NCI-H2107 (cell line): ENCODE measurements around the gene GNRH2.
"Not testable (repeated sequence)": the region's sequence is repeated elsewhere in the genome, so short reads cannot be mapped to it uniquely, and the experiment has no call there.

Experiments used
- DNase-seq: peaks from one replicate; lab custom pipeline; 2025; lab: John Stamatoyannopoulos, UW

GNRH2 gene

DNA sequence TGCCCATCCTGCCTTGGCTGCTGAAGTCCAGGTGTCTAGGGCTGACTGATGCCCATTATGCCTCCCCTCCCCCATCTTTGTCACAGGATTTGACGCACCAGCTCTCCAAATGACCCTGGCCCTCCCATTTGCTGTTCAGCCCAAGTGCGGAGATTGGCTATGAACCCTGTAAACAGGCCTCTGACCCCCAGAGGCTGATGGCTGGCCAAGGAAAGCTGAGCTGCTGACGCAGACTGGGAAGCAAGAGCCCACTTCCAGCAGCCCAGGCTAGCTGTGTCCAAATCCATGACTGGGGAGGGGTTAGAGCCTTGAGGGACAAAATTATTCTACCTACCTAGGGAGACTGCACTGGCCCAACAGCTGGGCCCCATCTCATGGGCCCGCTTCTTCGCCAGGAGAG is 797 bp upstream of the GNRH2 start:
- DNase-seq: no peak

DNA sequence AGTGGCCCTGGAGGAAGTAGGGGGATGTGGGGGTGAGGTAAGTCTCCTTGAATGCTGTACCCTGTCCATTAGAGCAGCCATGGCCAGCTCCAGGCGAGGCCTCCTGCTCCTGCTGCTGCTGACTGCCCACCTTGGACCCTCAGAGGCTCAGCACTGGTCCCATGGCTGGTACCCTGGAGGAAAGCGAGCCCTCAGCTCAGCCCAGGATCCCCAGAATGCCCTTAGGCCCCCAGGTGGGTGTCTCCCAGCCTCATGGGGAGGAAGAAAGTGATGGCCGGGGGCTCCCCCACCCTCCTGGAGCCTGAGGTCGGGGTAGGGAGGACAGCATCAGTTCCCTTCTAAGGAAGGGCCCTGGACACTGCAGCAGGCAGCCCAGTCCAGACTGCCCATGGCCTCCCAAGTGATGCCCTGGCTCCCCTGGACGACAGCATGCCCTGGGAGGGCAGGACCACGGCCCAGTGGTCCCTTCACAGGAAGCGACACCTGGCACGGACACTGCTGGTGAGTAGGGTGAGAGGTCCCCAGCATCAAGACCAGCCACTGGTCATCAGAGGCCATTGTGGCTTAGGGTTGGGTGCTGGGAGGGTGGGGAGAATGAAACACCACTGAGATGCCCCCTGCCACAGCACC is 1.0 kb downstream of the GNRH2 start:
- DNase-seq: no peak

DNA sequence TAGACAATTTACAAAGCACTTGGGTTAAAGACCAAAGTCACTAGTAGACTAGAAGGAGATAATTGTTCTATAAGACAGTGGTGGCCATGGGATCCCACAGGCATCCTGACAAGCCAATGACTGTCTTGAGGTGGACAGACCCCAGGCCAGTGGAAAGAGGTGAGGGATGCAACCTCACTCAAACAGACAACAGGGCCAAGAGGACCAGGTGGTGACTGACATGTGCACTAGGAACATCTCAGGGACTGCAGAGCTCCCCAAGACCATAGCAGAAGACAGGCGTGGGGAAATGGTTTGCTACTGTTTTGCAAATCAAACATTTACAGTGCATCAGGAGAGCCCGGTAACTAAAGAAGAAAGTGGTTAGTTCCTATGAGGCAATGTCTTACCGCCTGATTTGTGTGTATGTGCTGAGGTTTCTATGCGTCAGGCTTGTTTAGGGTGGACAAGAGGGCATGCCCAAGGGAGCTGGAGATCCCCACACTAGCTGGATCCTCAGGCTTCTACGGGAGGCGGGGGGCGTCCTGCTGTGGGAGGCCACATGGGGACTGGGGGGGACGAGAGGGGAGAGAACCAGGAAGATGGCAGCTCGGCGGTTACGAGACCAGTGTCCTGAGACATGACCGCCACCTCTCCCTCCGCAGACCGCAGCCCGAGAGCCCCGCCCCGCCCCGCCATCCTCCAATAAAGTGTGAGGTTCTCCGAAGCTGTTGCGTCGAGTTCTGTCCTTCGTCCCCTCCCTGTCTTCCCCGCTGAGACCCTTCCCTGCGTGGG is 1.8 kb downstream of the GNRH2 start:
- DNase-seq: no peak

DNA sequence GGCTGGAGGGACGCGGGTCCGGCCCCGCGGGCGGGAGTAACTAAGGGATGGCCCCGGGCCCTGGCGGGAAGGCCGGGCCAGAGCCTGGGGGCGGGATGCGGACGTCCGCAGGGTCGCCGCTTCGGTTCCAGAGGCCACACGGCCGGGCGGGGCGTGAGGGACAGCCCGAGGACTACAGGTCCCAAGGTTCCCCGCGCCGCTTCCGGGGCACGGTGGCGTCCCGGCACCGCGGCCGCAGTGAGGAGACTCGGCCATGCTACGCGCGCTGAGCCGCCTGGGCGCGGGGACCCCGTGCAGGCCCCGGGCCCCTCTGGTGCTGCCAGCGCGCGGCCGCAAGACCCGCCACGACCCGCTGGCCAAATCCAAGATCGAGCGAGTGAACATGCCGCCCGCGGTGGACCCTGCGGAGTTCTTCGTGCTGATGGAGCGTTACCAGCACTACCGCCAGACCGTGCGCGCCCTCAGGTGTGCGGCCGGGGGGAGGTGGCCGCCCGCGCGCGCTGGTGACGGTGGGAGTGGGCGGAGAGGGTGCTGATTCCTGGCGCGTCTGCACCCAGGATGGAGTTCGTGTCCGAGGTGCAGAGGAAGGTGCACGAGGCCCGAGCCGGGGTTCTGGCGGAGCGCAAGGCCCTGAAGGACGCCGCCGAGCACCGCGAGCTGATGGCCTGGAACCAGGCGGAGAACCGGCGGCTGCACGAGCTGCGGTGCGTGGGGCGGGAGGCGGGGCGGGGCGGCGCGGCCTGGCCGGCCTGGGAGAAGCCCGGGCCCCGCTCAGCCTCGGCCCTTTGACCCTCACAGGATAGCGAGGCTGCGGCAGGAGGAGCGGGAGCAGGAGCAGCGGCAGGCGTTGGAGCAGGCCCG is 2.6 kb downstream of the GNRH2 start, which contains the start of gene MRPS26:
Gene MRPS26, plus strand, starts transcription at position 237 of the 861 bp plus-strand sequence. Its CDS starts 17 bp downstream, at position 254.
- peak; percentile 63 for DNase-seq

DNA sequence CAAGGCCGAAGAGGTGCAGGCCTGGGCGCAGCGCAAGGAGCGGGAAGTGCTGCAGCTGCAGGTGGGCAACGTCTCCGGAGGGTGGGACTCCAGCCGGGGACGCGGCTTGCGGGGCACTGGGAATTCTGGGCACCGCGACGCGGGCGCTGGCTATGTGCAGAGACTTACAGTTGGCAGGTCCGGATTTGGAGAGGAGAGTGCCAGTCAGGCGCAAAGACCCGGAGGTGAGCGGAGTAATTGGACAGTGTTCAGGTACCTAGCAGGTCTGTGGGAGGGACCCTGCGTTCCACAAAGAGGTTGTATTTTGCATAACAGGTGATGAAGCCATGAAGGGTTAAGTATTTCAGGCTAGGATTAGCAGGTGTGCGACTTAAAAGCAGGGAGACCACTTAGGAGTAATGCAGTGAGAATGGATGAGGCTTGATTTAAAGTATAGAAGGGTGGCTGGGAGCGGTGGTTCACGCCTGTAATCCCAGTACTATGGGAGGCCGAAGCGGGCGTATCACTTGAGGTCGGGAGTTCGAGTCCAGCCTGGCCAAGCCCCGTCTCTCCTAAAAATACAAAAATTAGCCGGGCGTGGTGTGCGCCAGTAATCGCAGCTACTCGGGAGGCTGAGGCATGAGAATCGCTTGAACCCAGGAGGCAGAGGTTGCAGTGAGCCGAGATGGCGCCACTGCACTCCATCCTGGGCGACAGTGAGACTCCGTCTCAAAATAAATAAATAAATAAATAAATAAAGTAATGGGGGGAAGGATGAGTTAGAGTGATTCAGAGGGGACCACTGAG is 3.4 kb downstream of the GNRH2 start:
- DNase-seq: peak; percentile 21

DNA sequence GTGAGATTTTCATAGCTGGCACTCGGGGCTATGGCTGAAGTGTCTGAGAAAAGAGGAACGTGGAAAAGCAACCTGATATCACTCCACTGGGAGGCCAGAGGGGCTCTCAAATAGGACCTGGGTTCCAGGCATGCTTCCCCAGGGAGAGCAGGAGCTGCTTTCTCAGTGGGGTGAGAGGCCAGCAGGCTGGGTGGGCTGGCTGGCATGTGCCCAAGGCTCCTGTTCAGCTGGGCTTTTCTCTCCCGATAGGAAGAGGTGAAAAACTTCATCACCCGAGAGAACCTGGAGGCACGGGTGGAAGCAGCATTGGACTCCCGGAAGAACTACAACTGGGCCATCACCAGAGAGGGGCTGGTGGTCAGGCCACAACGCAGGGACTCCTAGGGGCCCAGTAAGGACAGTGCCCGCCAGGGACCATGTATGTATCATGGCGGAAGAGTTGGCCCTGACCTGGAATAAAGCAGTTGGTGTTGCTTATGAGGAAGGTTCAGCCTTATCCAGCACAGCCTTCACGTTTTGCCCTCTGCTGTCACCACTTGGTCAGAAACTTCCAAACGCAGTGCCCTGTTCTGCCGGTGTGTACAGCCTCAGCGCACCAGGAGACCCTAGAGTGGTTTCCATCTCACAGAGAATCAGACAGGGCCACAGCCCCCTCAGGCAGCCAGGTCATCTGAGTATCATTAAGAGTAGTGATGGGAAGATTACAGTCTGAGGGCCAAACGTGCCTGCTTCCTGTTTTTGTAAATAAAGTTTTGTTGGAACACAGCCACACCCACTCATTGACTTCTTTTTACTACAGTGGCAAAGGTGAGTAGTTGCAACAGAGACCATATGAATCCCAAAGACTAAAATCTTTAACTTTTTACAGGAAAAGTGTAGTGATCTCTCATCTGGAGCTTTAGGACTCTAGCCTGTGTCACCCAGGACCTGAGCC is 4.3 kb downstream of the GNRH2 start:
- DNase-seq: no peak

DNA sequence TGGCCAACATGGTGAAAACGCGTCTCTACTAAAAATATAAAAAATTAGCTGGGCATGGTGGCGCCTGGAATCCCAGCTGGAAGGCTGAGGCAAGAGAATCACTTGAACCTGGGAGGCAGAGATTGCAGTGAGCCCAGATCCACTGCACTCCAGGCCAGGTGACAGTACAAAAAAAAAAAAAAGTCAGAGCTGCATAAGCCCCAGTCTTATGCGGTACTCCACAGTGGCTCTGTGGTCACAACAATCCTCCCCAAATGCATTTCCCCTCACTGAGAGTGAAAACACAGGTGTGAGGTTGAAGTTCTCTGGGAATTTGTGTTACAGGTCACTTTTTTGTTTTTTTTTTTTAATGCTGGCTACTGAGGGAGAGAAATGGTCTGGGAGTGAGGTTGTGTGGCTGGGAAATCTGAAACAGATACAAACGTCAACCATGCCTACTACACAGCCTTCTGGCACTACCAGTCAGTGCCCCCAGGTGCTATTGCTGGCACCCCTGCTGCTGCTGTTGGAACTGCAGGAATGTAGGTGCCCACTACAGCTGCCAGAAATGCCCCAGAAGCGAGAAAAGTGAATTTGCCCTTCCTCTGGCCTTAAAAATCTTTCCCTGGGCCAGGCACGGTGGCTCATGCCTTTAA is 8.1 kb downstream of the GNRH2 start:
- no peak for DNase-seq

DNA sequence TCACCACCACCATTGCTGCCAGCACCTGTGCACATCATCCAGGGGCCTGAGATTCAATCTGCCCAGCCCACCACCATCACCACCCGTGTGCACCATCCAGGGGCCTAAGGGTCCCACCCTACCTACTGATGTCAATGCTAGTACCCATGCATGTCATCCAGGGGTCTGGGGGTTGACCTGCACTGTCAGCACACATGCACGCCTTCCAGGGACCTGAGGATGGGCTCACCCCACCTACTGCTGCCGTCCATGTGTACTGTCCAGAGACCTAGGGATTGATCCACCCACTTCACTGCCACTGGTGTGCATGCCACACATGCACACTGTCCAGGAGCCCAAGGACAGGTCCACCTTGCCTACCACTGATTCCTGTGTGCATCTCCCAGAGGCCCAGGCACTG is 16.1 kb downstream of the GNRH2 start:
- DNase-seq: no peak

DNA sequence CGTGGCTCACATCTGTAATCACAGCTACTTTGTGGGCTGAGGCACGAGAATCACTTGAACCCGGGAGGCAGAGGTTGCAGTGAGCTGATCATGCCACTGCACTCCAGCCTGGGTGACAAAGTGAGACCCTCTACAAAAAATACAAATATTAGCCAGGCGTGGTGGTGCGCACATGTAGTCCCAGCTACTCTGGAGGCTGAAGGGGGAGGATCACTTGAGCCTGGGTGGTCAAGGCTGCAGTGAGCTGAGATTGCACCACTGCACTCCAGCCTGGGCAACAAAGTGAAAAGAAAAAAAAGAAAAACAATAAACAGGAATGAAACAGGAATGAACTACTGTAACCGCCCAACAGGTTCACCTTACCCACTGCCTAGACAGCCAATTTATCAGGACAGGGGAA is 20.7 kb downstream of the GNRH2 start:
- DNase-seq: not testable (repeated sequence)

DNA sequence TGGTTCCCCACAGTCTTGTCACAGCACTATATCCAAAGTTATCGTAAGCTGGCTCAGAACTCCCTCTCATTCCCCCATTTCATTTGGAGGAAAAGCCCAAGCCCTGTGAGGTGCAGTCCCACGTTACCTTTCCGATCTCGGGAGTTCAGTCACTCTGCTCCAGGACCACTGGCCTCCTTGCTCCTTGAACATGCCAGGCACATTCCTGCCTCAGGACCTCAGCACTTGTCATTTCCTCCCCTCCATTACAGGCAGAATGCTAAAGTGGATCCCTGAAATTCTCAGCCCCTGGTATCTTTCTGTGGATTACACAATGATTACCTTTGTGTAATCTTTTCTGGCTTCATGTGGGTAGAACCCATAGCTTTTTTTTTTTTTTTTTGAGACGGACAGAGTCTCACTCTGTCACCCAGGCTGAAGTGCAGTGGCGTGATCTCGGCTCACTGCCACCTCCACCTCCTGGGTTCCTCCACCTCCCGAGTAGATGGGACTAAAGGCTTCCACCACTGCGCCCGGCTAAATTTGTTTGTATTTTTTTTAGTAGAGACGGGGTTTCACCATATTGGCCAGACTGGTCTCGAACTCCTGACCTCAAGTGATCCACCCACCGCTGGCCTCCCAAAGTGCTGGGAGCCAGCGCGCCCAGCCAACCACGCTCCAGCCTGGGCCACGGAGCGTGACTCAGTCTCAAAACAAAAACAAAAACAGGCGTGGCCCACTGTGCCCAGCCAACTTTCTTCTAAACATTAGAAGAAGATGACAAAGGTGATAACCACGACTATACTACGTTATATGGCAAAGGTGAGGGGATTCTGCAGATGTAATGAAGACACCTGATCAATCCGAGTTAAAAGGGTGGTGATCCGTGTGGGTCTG is 24.0 kb downstream of the GNRH2 start:
- DNase-seq: no peak

DNA sequence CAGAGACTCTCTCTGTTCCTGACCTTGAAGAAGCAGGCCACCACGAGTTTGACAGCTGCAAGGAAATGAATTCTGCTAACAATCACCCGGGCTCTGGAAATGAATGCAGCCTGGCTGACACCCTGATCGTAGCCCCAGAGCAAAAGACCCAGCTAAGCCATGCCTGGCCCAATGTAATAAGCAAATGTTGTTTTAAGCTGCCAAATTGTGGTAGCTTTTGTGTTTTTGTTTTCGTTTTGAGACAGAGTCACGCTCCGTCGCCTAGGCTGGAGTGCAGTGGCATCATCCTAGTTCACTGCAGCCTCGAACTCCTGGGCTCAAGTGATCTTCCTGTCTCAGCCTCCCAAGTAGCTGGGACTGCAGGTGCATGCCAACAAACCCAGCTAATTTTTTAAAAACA is 24.7 kb downstream of the GNRH2 start:
- DNase-seq: no peak

DNA sequence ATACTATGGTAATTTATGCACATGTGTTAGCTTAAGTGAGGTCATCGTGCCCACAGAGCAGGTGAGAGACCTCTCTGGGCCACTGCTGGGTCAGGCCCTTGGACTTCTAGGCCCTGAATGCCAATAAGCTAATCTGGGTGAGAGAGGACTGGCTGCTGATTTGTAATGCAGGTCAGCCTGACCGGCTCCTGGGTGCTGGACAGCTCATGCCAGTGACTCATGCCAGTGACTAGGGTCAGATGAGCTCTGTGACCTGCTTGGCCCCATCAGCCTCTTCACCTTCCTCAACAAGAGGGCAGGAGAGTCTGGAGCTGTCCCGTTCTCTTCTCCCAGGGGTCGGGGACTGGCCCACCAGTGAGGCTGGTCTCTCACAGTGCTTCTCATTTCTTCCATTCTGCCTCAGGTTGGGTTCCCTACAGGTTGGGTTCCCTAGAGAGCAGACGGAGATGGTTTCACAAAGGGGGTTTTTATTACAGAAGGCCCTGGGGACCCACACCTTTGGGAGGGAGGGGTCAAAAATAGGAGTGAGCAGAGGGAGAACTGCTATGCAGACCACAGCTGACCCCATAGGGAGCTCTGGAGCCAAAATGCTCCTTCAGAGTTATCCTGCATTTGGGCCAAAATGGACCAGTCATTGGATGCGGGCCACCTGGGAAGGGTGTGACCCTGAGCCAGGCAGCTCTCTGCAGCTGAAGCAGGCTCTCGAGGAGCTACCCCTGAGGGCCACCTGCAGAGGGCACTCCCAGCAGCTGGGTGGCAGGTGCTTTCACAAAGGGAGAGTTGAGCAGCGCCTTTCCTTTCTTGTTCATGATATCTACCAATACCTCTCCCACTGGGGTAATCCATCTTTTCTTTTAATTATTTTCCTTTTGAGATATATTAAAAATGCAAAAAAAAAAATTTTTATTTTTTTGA is 25.8 kb downstream of the GNRH2 start:
- DNase-seq: peak; percentile 61

DNA sequence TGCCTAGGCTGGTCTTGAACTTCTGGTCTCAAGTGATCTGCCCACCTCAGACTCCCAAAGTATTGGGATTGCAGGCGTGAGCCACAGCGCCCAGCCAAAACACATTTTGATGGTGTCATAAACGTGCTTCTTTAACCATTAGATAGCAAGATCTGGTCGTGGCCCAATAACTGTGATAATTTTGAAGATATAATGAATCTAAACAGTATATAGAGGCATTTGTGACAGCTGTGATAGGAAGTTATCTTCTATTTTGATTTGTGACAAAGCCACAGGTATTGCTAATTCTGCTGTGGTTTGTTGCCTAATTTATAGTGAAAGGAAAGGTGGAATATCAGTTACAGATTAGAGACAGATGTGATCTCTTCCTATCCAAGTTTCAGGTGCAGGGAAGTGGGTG is 27.3 kb downstream of the GNRH2 start:
- no peak for DNase-seq

DNA sequence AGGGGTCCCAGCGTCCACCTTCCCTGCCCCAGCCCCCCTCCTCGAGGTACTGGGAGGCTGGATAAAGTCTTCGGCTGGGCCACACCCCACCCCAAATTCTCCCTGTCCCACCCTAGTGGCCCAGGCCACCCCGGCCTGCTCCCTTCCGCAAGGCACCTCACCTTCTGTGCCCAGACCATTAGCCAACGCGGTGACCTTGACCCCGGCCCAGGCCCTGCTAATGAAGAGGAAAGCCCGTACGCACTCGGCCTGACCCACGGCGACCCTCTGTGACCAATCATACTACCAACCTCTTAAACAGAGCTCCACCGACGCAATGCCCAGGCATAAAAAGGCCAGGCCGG is 27.8 kb downstream of the GNRH2 start:
- no peak for DNase-seq

DNA sequence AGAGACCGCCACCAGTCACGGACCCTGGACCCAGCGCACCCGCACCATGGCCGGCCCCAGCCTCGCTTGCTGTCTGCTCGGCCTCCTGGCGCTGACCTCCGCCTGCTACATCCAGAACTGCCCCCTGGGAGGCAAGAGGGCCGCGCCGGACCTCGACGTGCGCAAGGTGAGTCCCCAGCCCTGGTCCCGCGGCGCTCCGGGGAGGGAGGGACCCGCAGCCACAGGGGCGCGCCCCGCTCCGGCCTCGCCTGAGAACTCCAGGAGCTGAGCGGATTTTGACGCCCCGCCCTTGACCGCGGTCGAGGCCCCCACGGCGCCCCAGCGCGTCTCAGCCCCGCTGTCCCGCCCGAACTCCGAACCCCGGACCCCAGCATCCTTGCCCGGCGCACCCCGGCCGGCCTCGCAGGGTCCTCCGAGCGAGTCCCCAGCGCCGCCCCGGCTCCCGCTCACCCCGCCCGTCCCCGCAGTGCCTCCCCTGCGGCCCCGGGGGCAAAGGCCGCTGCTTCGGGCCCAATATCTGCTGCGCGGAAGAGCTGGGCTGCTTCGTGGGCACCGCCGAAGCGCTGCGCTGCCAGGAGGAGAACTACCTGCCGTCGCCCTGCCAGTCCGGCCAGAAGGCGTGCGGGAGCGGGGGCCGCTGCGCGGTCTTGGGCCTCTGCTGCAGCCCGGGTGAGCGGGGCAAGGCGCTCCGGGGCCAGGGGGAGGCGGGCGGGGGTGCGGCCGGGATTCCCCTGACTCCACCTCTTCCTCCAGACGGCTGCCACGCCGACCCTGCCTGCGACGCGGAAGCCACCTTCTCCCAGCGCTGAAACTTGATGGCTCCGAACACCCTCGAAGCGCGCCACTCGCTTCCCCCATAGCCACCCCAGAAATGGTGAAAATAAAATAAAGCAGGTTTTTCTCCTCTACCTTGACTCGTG is 28.4 kb downstream of the GNRH2 start, which contains the start of gene OXT:
Gene OXT, plus strand, starts transcription at position 11 of the 920 bp plus-strand sequence. Its CDS starts 36 bp downstream, at position 47.
- DNase-seq: no peak

DNA sequence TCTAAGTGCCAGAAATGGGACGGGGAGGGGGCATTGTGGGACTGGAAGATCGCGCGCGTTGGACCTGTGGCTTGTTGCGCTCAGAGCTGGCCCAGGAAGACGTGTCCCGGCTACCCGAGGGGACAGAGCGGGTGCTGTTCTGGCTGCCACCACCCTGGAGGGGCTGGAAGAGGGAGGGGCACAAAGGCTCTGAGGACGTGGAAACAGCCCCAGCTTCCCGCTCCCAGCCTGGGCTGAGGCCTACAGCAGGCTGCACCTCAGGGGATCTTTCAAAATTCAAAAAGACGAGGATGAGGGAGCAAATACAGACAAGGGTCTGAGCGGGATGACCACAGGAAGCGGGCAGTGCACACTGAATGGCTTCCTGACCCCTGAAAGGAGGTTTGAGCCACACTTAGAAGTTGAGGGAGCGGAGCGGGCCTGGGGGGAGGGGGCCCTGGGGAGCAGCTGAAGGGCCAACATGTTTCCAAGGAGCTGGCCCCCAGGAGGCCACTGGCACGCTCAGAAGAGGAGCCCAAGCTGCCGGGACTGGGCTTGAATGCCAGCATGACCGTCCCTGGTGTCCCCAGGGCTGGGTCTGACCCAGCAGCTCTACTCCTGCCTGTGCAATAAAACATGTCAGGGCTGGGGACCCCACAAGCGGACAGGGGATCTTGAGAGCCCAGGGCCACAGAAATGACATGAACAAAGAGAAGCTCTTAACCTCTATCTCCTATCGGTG is 29.3 kb downstream of the GNRH2 start:
- DNase-seq: no peak
